GM12865 (cell line): ENCODE measurements around the gene ERICH6.
A peak's percentile ranks its signal among the peaks of the same experiment; 100 is the strongest.

ENCODE experiments used
- DNase-seq: peaks from one replicate; pipeline ENCODE4 v3.0.0; 2010; ENCODE audit warnings: low read depth
- H3K4me3 ChIP-seq: 2 replicates; pipeline ENCODE4 v1.5.1; 2011; ENCODE audit warnings: mild to moderate bottlenecking, low read depth, low read length, control low read depth
- CTCF ChIP-seq: IDR thresholded peaks from 2 replicates; pipeline ENCODE4 v1.5.1; 2011; ENCODE audit warnings: low read length, control low read depth, low read depth, inconsistent platforms; ENCODE audit not compliant: insufficient read depth; ENCODE audit errors: missing control alignments

The ERICH6 gene

GRCh38 chr3:150703756-150704344 lies at the start of gene ERICH6:
Gene ERICH6, minus strand, starts transcription at chr3:150703920. Its CDS starts 22 bp downstream, at chr3:150703898.
- peak within 1 kb of the TSS; percentile 71 for H3K4me3 ChIP-seq
- TF ChIP-seq CTCF: no peak
- DNase-seq: peak; percentile 95

GRCh38 chr3:150751781-150752263 lies 48.1 kb upstream of the ERICH6 start:
- DNase-seq: no peak
- TF ChIP-seq CTCF: no peak
- no peak overlapping the region for H3K4me3 ChIP-seq

GRCh38 chr3:150749255-150749654 lies 45.5 kb upstream of the ERICH6 start:
- DNase-seq: no peak
- TF ChIP-seq CTCF: no peak
- H3K4me3 ChIP-seq: no peak overlapping the region

GRCh38 chr3:150748684-150749047 lies 44.9 kb upstream of the ERICH6 start:
- H3K4me3 ChIP-seq: no peak overlapping the region
- no peak for DNase-seq
- TF ChIP-seq CTCF: no peak

GRCh38 chr3:150747886-150748683 lies 44.4 kb upstream of the ERICH6 start:
- no peak overlapping the region for H3K4me3 ChIP-seq
- no peak for DNase-seq
- TF ChIP-seq CTCF: no peak

- no peak overlapping the region for H3K4me3 ChIP-seq
- TF ChIP-seq CTCF: no peak
- DNase-seq: no peak
These were observed 43.3 kb upstream of the ERICH6 start for GRCh38 chr3:150746791-150747590.
